HepG2 (cell line): ENCODE data around the gene HSPB9.

Source experiments
- CTCF ChIP-seq: sonication (generic); formaldehyde crosslinking; IDR thresholded peaks from 2 replicates; pipeline ENCODE4 v1.5.0; 2020; ENCODE audit warnings: mild to moderate bottlenecking, missing genetic modification reagents, moderate library complexity
- GTF3A ChIP-seq: sonication (generic); formaldehyde crosslinking; conservative IDR thresholded peaks from 2 replicates; pipeline ENCODE4 v1.4.0; 2020; ENCODE audit warnings: mild to moderate bottlenecking, missing genetic modification reagents
- MAX ChIP-seq: IDR thresholded peaks from 2 replicates; pipeline ENCODE4 v1.6.1; 2012; ENCODE audit warnings: inconsistent platforms
- ZNF274 ChIP-seq: sonication (generic); formaldehyde crosslinking; IDR thresholded peaks from 2 replicates; pipeline ENCODE4 v1.5.1; 2020; ENCODE audit warnings: mild to moderate bottlenecking, missing genetic modification reagents

- no peak for TF ChIP-seq GTF3A (CRISPR knock-in tag)
- TF ChIP-seq CTCF (CRISPR knock-in tag) = no peak
- TF ChIP-seq MAX = no peak
- TF ChIP-seq ZNF274 (CRISPR knock-in tag) = no peak
Measured at GRCh38 chr17:42110301-42111264, 12.0 kb upstream of the HSPB9 start.
